Activated CD8-positive, alpha-beta T cell treated with anti-CD3 and anti-CD28 coated beads for 36 hours (primary cell): ENCODE data around the gene PRKCSH. TPM values are rescaled to one million over a fixed set of nuclear protein-coding genes. Genes with fewer than 3 reads are reported as not detected.
"Not testable (repeated sequence)": the region's sequence is repeated elsewhere in the genome, so short reads cannot be mapped to it uniquely, and the experiment has no call there.

ENCODE experiments used
- ATAC-seq: fragments of 200-7000 bp; cut with Tn5 transposase; one replicate; pipeline ENCODE4 v1.10.0; 2021; ENCODE audit warnings: mild to moderate bottlenecking, moderate library complexity
- CTCF ChIA-PET: fragments of 350-600 bp; sonication (Branson Sonifier 250); formaldehyde crosslinking; loops from one replicate; lab custom pipeline; 2021; ENCODE audit warnings: antibody characterized with exemption; lab: Charles Lee
- POLR2A ChIA-PET: fragments of 350-600 bp; sonication (Branson Sonifier 250); formaldehyde crosslinking; loops from one replicate; lab custom pipeline; 2021; ENCODE audit warnings: antibody characterized with exemption; lab: Charles Lee
- DNase-seq: peaks from one replicate; pipeline ENCODE4 v3.0.0-alpha.2; 2020
- H3K27ac Mint-ChIP-seq: one replicate; pipeline ENCODE4 v1.8.0; 2021; ENCODE audit warnings: mild to moderate bottlenecking, mixed read lengths
- H3K27me3 Mint-ChIP-seq: one replicate; pipeline ENCODE4 v1.8.0; 2021; ENCODE audit warnings: mixed read lengths
- H3K36me3 Mint-ChIP-seq: one replicate; pipeline ENCODE4 v1.8.0; 2021; ENCODE audit warnings: low read depth, mixed read lengths
- H3K4me1 Mint-ChIP-seq: one replicate; pipeline ENCODE4 v1.8.0; 2021; ENCODE audit warnings: low read depth, mixed read lengths
- H3K4me3 Mint-ChIP-seq: one replicate; pipeline ENCODE4 v1.8.0; 2021; ENCODE audit warnings: mild to moderate bottlenecking, moderate library complexity, mixed read lengths
- H3K9me3 Mint-ChIP-seq: one replicate; pipeline ENCODE4 v1.8.0; 2021; ENCODE audit warnings: mixed read lengths
- CTCF ChIP-seq: fragments of 200-600 bp; IDR thresholded peaks from one replicate; pipeline ENCODE4 v1.8.0; 2022; ENCODE audit warnings: antibody characterized with exemption, mild to moderate bottlenecking
- intact Hi-C: fragments of 100-400 bp; cut with micrococcal nuclease; formaldehyde crosslinking; loops from one replicate; pipeline ENCODE4 v1.10.0; 2022
- total RNA-seq, 2 experiments: library from RNA; stranded (reverse); gene quantifications; one replicate each; pipeline ENCODE4 v1.2.3, GENCODE V29; 2021

The PRKCSH gene
- total RNA-seq, 2 experiments from 2014 or later: 207 to 211 TPM

GRCh38 chr19:11456659-11457058 is 21.2 kb downstream of the PRKCSH start:
- DNase-seq: no peak
- Mint-ChIP-seq H3K4me1 (no peaks in the 10 kb centered on the region), H3K9me3 (no peaks in the 10 kb centered on the region), H3K27ac (no peak overlapping the region), H3K36me3 (no peaks in the 10 kb centered on the region), H3K27me3 (no peaks in the 10 kb centered on the region), H3K4me3 (no peak overlapping the region)
- intact Hi-C loops: no loop called here
- no peak for ATAC-seq
- ChIA-PET CTCF (interaction anchor here (1.1 kb wide), 1 partner anchor 26 kb away, joined by 3 read pairs; no protein-coding TSS in a partner anchor), POLR2A (no interaction called here)
- no peak for TF ChIP-seq CTCF

- H3K27me3 Mint-ChIP-seq: no peaks in the 10 kb centered on the region
- H3K36me3 Mint-ChIP-seq: no peaks in the 10 kb centered on the region
- no peak for TF ChIP-seq CTCF
- no peaks in the 10 kb centered on the region for H3K4me1 Mint-ChIP-seq
- CTCF ChIA-PET: no interaction called here
- no peaks in the 10 kb centered on the region for H3K9me3 Mint-ChIP-seq
- POLR2A ChIA-PET: no interaction called here
- no peak overlapping the region for H3K4me3 Mint-ChIP-seq
- intact Hi-C loops: no loop called here
- ATAC-seq (no peak), DNase-seq (no peak)
- H3K27ac Mint-ChIP-seq: no peak overlapping the region
Observed at GRCh38 chr19:11457115-11457514, 21.7 kb downstream of the PRKCSH start.

GRCh38 chr19:11457831-11458230 is 22.4 kb downstream of the PRKCSH start:
- no peak overlapping the region for H3K4me3 Mint-ChIP-seq
- H3K4me1 Mint-ChIP-seq: no peaks in the 10 kb centered on the region
- H3K27ac Mint-ChIP-seq: no peak overlapping the region
- POLR2A ChIA-PET: no interaction called here
- DNase-seq (no peak), ATAC-seq (no peak)
- H3K36me3 Mint-ChIP-seq: no peaks in the 10 kb centered on the region
- no peak for TF ChIP-seq CTCF
- CTCF ChIA-PET: no interaction called here
- no peaks in the 10 kb centered on the region for H3K9me3 Mint-ChIP-seq
- H3K27me3 Mint-ChIP-seq: no peaks in the 10 kb centered on the region
- intact Hi-C loops: no loop called here

GRCh38 chr19:11458236-11458900 is 22.9 kb downstream of the PRKCSH start:
- H3K9me3 Mint-ChIP-seq: no peaks in the 10 kb centered on the region
- no peaks in the 10 kb centered on the region for H3K27me3 Mint-ChIP-seq
- H3K36me3 Mint-ChIP-seq: no peaks in the 10 kb centered on the region
- H3K27ac Mint-ChIP-seq: no peak overlapping the region
- CTCF ChIA-PET: no interaction called here
- DNase-seq (no peak), ATAC-seq (no peak)
- POLR2A ChIA-PET: no interaction called here
- H3K4me3 Mint-ChIP-seq: no peak overlapping the region
- no peaks in the 10 kb centered on the region for H3K4me1 Mint-ChIP-seq
- TF ChIP-seq CTCF: no peak
- intact Hi-C loops: no loop called here

GRCh38 chr19:11458912-11459311 is 23.5 kb downstream of the PRKCSH start:
- H3K27me3 Mint-ChIP-seq, POLR2A ChIA-PET, H3K27ac Mint-ChIP-seq, ATAC-seq, H3K36me3 Mint-ChIP-seq, DNase-seq, CTCF ChIA-PET, intact Hi-C loops, H3K4me3 Mint-ChIP-seq, H3K9me3 Mint-ChIP-seq, H3K4me1 Mint-ChIP-seq: not testable (repeated sequence)
